ENCODE measurements around the gene INAFM2. TPM values are rescaled to one million over a fixed set of nuclear protein-coding genes. Genes with fewer than 3 reads are reported as not detected.

The INAFM2 gene
- polyA plus RNA-seq, 2 of the 4 experiments (the other 2 are of a cell fraction), result 2.8 to 3.8 TPM

DNA sequence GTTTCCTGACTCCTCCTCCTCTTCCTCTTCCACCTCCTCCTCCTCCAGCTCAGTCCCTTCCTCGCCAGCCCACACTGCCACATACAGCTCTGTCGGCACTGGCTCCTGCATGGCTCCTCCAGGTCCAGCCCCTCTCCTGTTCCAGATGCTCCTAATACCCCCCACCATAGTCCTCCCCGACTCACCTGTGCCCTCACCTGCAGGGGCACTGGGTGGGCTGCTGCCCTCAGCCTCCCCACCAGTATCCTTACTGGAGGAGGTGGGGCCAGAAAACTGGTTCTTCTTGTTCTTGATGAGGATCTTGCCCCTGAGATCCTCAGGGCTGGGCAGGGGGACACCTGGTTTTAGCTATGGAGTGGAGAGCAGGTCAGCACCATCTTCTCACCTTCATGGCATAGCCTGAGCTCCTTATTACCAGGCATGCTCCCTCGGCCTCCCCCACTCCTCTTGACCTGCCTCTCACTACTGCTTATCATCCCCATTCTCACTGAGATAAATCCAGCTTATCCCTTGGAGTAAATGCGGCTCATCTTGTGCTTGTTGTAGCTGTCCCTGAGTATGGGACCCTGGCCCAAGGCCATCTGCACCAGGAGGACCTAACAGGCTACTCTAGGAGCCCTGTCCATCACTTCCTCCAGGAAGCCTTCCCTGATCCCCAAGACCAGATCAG is 26.8 kb upstream of the INAFM2 start:
- Histone ChIP-seq H3K4me1 (no peaks in the 10 kb centered on the region), H3K9me3 (peaks cover 6% of the 10 kb centered on the region; the same call in 2 of the 3 replicates), H3K4me2 (no peak overlapping the region), H3K4me3 (no peak overlapping the region), H3K27ac (no peak overlapping the region)
- ATAC-seq, result no peak
- WGBS (ENCODE audit: missing lambda C conversion rate), result 66% methylated on average over 4 of the region's 5 CpGs
- TF ChIP-seq PHF8 (IDR thresholded peaks at IDR 0.05; ENCODE audit: borderline replicate concordance, low read depth) (no peak), NR3C1 (IDR thresholded peaks at IDR 0.05) (no peak), SREBF2 (IDR thresholded peaks at IDR 0.05) (no peak), KDM1A (IDR thresholded peaks at IDR 0.05; ENCODE audit: low read depth) (no peak), HDAC2 (IDR thresholded peaks at IDR 0.05) (no peak), NFE2L2 (conservative IDR thresholded peaks at IDR 0.05; ENCODE audit: low read length) (no peak), ELK1 (IDR thresholded peaks at IDR 0.05; ENCODE audit: low read depth, low read length) (no peak), MAFK (IDR thresholded peaks at IDR 0.05; ENCODE audit: partially characterized antibody) (no peak), HOXA7 (CRISPR knock-in tag; IDR thresholded peaks at IDR 0.05) (no peak), RCOR1 (IDR thresholded peaks at IDR 0.05; ENCODE audit: low read depth, low read length) (no peak), MYC (IDR thresholded peaks at IDR 0.05; ENCODE audit: borderline replicate concordance, low read length) (no peak), ZFP36 (IDR thresholded peaks at IDR 0.05; ENCODE audit: borderline replicate concordance, partially characterized antibody) (no peak), NPAS2 (CRISPR knock-in tag; IDR thresholded peaks at IDR 0.05; ENCODE audit: borderline replicate concordance) (no peak), FOSL2 (IDR thresholded peaks at IDR 0.05) (no peak), FOSL2 (CRISPR knock-in tag; IDR thresholded peaks at IDR 0.05) (no peak)
- CTCF ChIA-PET, result interaction anchor here (1.1 to 1.6 kb wide), 6 partner anchors 13 to 80 kb away, joined by 3 to 7 read pairs (median 4); partner anchors contain the start of gene ANKRD63
- FAIRE-seq, result no peak
- DNase-seq (ENCODE audit: low read depth in 1 of 2, low spot score in 1 of 2), result no peak
- POLR2A ChIA-PET, result no interaction called here

- TF ChIP-seq CHD4 (IDR thresholded peaks at IDR 0.05; ENCODE audit: borderline replicate concordance) (no peak), BCL3 (IDR thresholded peaks at IDR 0.05) (no peak), ZC3H11A (IDR thresholded peaks at IDR 0.05) (no peak), RCOR1 (IDR thresholded peaks at IDR 0.05; ENCODE audit: low read depth, low read length) (no peak), RARB (CRISPR knock-in tag; IDR thresholded peaks at IDR 0.05) (no peak), POLR2AphosphoS2 (conservative IDR thresholded peaks at IDR 0.05; ENCODE audit: low read length) (no peak), HEYL (CRISPR knock-in tag; IDR thresholded peaks at IDR 0.05) (no peak), HMGXB4 (CRISPR knock-in tag; IDR thresholded peaks at IDR 0.05; ENCODE audit: borderline replicate concordance) (no peak), SMC3 (IDR thresholded peaks at IDR 0.05) (no peak)
- no peak for FAIRE-seq
- no peak overlapping the region for H3K27ac ChIP-seq
- ATAC-seq, result no peak
- no peak overlapping the region for H3K4me3 ChIP-seq
- WGBS (ENCODE audit: missing lambda C conversion rate), result 67% methylated on average over 9 of the region's 10 CpGs
- H3K4me1 ChIP-seq, result no peaks in the 10 kb centered on the region
- DNase-seq (ENCODE audit: low read depth in 1 of 2, low spot score in 1 of 2), result no peak
- peaks cover 6% of the 10 kb centered on the region; the same call in 2 of the 3 replicates for H3K9me3 ChIP-seq
- no peak overlapping the region for H3K4me2 ChIP-seq
- ChIA-PET POLR2A (no interaction called here), CTCF (interaction anchor here (1.0 to 1.5 kb wide), 5 partner anchors 12 to 23 kb away, joined by 3 to 7 read pairs (median 3); partner anchors contain the start of gene ANKRD63)
Observed at GRCh38 chr15:40297356-40297755, 26.1 kb upstream of the INAFM2 start.
